Esophagus muscularis mucosa (tissue), 3 donors: ENCODE results near the gene PDE4D.

ENCODE experiments used
- CTCF ChIP-seq, 3 experiments: fragments of 200-600 bp in 2 of 3; fragments of 450-650 bp in 1 of 3; sonication (generic) in 2 of 3; IDR thresholded peaks; one replicate each; pipeline ENCODE4 v1.5.1; 2017 to 2019; ENCODE audit warnings: antibody characterized with exemption in 3 of 3, mild to moderate bottlenecking in 2 of 3, moderate library complexity in 1 of 3
- POLR2AphosphoS5 ChIP-seq, 2 donors: sonication (generic); formaldehyde crosslinking; IDR thresholded peaks; one replicate each; pipeline ENCODE4 v1.6.1; 2017; ENCODE audit warnings: antibody characterized with exemption in 2 of 2

GRCh38 chr5:59051951-59052350, 841.6 kb downstream of the PDE4D start:
- TF ChIP-seq CTCF (IDR thresholded peaks at IDR 0.05): no peak
- no peak for TF ChIP-seq POLR2AphosphoS5 (IDR thresholded peaks at IDR 0.05)
